GM12865 (cell line): Measurements from ENCODE around the gene OR52L1.

Experiments
- DNase-seq: peaks from one replicate; pipeline ENCODE4 v3.0.0; 2010; ENCODE audit warnings: low read depth
- H3K4me3 ChIP-seq: 2 replicates; pipeline ENCODE4 v1.5.1; 2011; ENCODE audit warnings: mild to moderate bottlenecking, low read depth, low read length, control low read depth
- TF ChIP-seq, protein P1 (sequence below): IDR thresholded peaks from 2 replicates; pipeline ENCODE4 v1.5.1; 2011; ENCODE audit warnings: low read length, control low read depth, low read depth, inconsistent platforms; ENCODE audit not compliant: insufficient read depth; ENCODE audit errors: missing control alignments

OR52L1 gene

GRCh38 chr11:6012035-6012668 is 25.4 kb upstream of the OR52L1 start:
- no peak overlapping the region for H3K4me3 ChIP-seq
- TF ChIP-seq, protein P1, sequence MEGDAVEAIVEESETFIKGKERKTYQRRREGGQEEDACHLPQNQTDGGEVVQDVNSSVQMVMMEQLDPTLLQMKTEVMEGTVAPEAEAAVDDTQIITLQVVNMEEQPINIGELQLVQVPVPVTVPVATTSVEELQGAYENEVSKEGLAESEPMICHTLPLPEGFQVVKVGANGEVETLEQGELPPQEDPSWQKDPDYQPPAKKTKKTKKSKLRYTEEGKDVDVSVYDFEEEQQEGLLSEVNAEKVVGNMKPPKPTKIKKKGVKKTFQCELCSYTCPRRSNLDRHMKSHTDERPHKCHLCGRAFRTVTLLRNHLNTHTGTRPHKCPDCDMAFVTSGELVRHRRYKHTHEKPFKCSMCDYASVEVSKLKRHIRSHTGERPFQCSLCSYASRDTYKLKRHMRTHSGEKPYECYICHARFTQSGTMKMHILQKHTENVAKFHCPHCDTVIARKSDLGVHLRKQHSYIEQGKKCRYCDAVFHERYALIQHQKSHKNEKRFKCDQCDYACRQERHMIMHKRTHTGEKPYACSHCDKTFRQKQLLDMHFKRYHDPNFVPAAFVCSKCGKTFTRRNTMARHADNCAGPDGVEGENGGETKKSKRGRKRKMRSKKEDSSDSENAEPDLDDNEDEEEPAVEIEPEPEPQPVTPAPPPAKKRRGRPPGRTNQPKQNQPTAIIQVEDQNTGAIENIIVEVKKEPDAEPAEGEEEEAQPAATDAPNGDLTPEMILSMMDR, result no peak
- no peak for DNase-seq

DNA sequence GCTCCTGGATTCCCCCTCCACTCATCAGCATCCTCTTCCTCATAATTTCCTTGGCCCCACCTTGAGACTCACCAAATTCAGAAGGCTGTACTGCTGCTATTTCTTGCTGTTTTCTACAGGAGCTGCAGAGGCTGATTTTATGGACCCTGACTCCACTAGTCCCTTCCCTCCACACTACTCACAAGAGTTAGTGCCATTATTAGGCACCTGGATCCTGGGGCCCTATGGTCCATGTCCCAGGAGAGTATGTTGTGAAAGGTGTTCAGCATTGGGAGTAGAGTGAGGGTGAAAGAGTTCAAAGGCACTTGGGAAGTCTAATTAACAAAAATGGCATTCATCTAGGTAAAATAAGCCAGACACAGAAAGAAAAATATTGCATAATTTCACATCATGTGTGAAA is 20.1 kb upstream of the OR52L1 start, which contains the start of gene OR56A4:
Gene OR56A4 (minus strand): TSS at position 101 of the 400 bp plus-strand sequence. CDS start 3,954 bp downstream, outside the sequence.
- H3K4me3 ChIP-seq, result no peak within 1 kb of the TSS
- no peak for DNase-seq
- TF ChIP-seq, protein P1, result no peak

- H3K4me3 ChIP-seq, result no peak overlapping the region
- TF ChIP-seq, protein P1, result no peak
- no peak for DNase-seq
These were observed 19.6 kb upstream of the OR52L1 start for GRCh38 chr11:6006395-6006794.

- TF ChIP-seq, protein P1, result no peak
- no peak overlapping the region for H3K4me3 ChIP-seq
- DNase-seq, result no peak
These were observed 15.5 kb upstream of the OR52L1 start for GRCh38 chr11:6002202-6002699.

DNA sequence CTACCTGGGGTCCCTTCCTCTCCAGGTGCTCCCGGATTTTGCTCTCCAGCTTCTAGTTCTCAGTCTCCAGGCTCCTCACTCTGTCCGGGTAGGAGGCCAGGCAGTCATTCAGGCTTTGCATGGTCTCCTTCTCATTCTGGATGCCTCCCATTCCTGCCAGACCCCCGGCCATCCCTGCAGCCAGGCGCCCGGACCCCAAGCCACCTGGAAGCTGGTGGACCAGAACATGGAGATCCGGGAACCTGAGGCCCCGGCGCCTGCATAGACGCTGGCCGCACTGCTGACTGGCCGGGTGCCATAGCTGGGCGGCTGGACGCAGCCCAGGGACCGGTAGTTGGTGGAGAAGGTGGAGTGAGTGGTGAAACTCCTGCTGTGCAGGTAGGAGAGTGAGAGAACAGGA is 8.0 kb upstream of the OR52L1 start:
- TF ChIP-seq, protein P1, result no peak
- DNase-seq, result no peak
- no peak overlapping the region for H3K4me3 ChIP-seq

GRCh38 chr11:5992604-5993251 is 5.9 kb upstream of the OR52L1 start:
- H3K4me3 ChIP-seq, result no peak overlapping the region
- DNase-seq, result peak; percentile 21

More at GRCh38 chr11:5992604-5993251, 5.9 kb upstream of the OR52L1 start:
- TF ChIP-seq, protein P1, result peak; percentile 50
